Coronary artery (tissue), 2 donors: Measurements from ENCODE around the gene RAP1B.
"Not testable (repeated sequence)": the region's sequence is repeated elsewhere in the genome, so short reads cannot be mapped to it uniquely, and the experiment has no call there.

Experiments
- DNase-seq: peaks from one replicate; pipeline ENCODE4 v3.0.0-alpha.2; 2017; ENCODE audit warnings: low spot score
- H3K27ac ChIP-seq, 2 donors: fragments of 200-600 bp; sonication (generic); one replicate each; pipeline ENCODE4 v1.5.1; 2016 to 2019
- H3K4me3 ChIP-seq: fragments of 200-600 bp; sonication (generic); 2 replicates; pipeline ENCODE4 v1.5.1; 2016; ENCODE audit warnings: mild to moderate bottlenecking, moderate library complexity
- CTCF ChIP-seq: fragments of 200-600 bp; sonication (generic); IDR thresholded peaks from one replicate; pipeline ENCODE4 v1.5.1; 2019; ENCODE audit warnings: antibody characterized with exemption

RAP1B gene

GRCh38 chr12:68667291-68667690, 56.6 kb downstream of the RAP1B start:
- DNase-seq, result no peak
- TF ChIP-seq CTCF, result no peak
- Histone ChIP-seq H3K4me3 (no peak overlapping the region), H3K27ac (no peak overlapping the region)

- DNase-seq, result no peak
- Histone ChIP-seq H3K27ac (no peak overlapping the region), H3K4me3 (no peak overlapping the region)
- no peak for TF ChIP-seq CTCF
Measured at GRCh38 chr12:68667896-68668295, 57.2 kb downstream of the RAP1B start.

GRCh38 chr12:68671179-68671578, 60.5 kb downstream of the RAP1B start:
- no peak overlapping the region for H3K4me3 ChIP-seq
- no peak overlapping the region for H3K27ac ChIP-seq
- no peak for DNase-seq
- no peak for TF ChIP-seq CTCF

GRCh38 chr12:68673788-68674187, 63.1 kb downstream of the RAP1B start:
- TF ChIP-seq CTCF, result no peak
- DNase-seq, result no peak
- Histone ChIP-seq H3K4me3 (no peak overlapping the region), H3K27ac (no peak overlapping the region)

GRCh38 chr12:68674376-68674775, 63.7 kb downstream of the RAP1B start:
- Histone ChIP-seq H3K4me3 (no peak overlapping the region), H3K27ac (no peak overlapping the region)
- no peak for DNase-seq
- no peak for TF ChIP-seq CTCF

GRCh38 chr12:68675101-68675842, 64.6 kb downstream of the RAP1B start:
- Histone ChIP-seq H3K27ac (no peak overlapping the region), H3K4me3 (no peak overlapping the region)
- no peak for TF ChIP-seq CTCF
- DNase-seq, result no peak

- not testable (repeated sequence) for H3K27ac ChIP-seq, H3K4me3 ChIP-seq, DNase-seq
Measured at GRCh38 chr12:68676854-68677253, 66.2 kb downstream of the RAP1B start.
